GM12865 (cell line): ENCODE results near the gene ENO3.
A peak's percentile ranks its signal among the peaks of the same experiment; 100 is the strongest.

ENCODE experiments used
- DNase-seq: peaks from one replicate; pipeline ENCODE4 v3.0.0; 2010; ENCODE audit warnings: low read depth
- H3K4me3 ChIP-seq: 2 replicates; pipeline ENCODE4 v1.5.1; 2011; ENCODE audit warnings: mild to moderate bottlenecking, low read depth, low read length, control low read depth
- TF ChIP-seq, protein P1 (sequence below): IDR thresholded peaks from 2 replicates; pipeline ENCODE4 v1.5.1; 2011; ENCODE audit warnings: low read length, control low read depth, low read depth, inconsistent platforms; ENCODE audit not compliant: insufficient read depth; ENCODE audit errors: missing control alignments

Gene ENO3

DNA sequence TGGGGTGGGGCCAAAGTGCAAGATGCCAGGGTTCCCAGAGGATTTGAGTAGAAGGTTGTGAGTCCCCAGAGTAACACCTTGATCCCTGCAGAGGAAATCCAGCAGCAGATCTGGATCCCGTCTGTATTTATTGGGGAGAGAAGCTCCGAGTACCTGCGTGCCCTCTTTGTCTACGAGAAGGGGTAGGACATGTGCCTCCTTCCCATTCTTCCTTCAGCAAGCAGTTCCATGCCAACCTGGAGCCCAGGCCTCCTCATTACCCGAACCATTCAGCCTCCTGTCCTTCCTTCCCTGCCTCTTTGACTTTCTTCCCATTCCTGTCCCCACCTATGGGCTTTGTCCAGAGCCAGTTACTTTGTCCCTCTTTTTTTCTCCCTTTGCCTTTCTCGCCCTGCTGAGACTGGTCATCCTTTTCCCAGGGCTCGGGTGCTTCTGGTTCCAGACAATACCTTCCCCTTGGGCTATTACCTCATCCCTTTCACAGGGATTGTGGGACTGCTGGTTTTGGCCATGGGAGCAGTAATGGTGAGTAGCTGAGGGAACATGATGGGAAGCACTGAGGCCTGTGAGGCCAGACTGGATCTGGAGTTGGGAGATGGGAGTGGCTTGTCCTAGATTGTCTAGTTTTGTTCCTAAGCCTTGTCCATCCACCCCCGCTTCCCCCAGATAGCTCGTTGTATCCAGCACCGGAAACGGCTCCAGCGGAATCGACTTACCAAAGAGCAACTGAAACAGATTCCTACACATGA is 8.0 kb upstream of the ENO3 start:
- TF ChIP-seq, protein P1, sequence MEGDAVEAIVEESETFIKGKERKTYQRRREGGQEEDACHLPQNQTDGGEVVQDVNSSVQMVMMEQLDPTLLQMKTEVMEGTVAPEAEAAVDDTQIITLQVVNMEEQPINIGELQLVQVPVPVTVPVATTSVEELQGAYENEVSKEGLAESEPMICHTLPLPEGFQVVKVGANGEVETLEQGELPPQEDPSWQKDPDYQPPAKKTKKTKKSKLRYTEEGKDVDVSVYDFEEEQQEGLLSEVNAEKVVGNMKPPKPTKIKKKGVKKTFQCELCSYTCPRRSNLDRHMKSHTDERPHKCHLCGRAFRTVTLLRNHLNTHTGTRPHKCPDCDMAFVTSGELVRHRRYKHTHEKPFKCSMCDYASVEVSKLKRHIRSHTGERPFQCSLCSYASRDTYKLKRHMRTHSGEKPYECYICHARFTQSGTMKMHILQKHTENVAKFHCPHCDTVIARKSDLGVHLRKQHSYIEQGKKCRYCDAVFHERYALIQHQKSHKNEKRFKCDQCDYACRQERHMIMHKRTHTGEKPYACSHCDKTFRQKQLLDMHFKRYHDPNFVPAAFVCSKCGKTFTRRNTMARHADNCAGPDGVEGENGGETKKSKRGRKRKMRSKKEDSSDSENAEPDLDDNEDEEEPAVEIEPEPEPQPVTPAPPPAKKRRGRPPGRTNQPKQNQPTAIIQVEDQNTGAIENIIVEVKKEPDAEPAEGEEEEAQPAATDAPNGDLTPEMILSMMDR: no peak
- no peak overlapping the region for H3K4me3 ChIP-seq

DNA sequence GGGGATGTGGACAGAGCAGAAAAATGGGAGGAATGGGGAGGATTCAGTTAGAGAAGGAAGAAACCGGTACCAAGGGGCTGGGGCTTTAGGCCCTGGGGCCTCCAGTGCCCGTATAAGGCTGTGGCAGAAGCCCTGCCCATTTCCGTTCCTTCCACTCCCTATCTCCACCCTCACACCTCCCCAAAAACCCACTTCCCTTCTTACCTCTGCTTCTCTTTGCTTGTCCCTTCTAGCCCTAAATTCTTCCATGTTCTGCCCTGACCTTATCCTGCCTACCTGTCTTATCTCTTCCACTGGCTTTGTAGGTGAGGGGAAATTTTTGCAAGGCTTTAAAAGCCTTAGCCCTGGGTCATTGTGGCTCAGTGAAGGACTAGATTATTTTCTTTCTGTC is 6.8 kb upstream of the ENO3 start:
- TF ChIP-seq, protein P1: no peak
- DNase-seq: peak; percentile 87
- peak overlapping the region; percentile 81 for H3K4me3 ChIP-seq

More for the DNA sequence above, 8.0 kb upstream of the ENO3 start:
- DNase-seq: no peak

DNA sequence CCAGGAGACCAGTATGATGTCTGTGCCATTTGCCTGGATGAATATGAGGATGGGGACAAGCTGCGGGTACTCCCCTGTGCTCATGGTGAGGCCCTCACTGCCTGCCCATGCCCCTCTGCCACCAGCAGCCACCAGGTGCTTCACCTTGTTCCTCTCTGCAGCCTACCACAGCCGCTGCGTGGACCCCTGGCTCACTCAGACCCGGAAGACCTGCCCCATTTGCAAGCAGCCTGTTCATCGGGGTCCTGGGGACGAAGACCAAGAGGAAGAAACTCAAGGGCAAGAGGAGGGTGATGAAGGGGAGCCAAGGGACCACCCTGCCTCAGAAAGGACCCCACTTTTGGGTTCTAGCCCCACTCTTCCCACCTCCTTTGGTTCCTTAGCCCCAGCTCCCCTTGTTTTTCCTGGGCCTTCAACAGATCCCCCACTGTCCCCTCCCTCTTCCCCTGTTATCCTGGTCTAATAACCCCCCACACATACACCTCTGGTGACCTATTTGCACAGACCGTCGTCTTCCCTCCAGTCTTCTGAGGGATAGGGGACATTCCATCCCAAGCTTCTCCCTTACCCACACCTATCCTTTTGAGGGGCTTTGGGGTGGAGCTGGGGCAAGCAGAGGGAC is 6.3 kb upstream of the ENO3 start:
- TF ChIP-seq, protein P1: no peak
- peak; percentile 75 for DNase-seq
- H3K4me3 ChIP-seq: peak overlapping the region; percentile 81

DNA sequence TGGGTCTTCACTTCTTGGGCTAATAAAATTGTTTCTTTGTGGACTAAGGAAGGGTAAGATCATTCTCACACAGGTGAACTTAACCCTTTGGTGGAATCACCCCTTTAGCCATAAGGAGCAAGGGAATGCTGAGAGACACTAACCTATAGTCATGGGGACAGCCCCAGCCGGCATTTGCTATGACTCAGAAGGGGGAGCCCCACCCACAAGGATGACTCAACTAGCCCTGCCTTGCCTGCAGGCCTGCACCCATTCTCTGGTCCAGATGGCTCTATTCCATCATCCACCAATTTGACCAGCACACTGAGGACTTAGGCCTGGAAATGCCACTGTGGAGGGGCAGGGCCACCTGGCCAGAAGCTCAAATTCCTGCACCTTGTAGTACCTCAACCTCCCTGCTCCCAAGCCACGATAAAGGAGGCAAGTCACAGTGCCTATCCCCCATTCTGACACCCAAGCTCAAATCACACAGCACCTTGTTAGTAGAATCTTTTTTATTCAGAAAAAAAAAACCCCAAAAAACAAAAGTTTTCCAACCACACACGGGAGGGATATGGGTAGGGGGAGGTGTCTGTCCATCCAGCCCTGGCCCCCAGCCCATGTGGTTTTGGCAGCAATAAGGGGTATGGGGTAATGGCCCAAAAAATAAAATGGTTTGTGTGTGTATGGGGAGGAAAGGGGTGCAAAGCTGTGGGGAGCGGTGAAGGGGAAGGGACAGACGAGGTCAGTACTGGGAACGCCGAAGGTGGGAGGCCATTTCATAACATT is 5.6 kb upstream of the ENO3 start:
- DNase-seq: peak; percentile 91
- TF ChIP-seq, protein P1: no peak
- H3K4me3 ChIP-seq: peak overlapping the region; percentile 81

DNA sequence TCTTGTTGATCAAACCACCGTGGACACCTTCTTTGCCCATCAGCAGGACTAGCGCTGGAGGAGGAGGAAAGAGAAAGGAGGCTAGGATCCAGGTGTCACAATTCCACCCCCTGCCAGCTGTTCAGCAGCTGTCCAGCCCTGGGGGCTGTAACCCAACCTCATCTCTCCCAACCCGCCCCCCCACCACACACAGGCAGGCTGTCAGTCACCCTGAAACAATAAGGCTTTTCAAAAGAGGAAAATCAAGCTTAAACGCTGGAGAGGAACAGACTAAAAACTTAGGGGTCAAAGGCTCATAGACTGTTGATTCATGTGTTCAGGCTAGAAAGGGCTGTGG is 5.0 kb upstream of the ENO3 start:
- TF ChIP-seq, protein P1: no peak
- H3K4me3 ChIP-seq: peak overlapping the region; percentile 81
- no peak for DNase-seq

DNA sequence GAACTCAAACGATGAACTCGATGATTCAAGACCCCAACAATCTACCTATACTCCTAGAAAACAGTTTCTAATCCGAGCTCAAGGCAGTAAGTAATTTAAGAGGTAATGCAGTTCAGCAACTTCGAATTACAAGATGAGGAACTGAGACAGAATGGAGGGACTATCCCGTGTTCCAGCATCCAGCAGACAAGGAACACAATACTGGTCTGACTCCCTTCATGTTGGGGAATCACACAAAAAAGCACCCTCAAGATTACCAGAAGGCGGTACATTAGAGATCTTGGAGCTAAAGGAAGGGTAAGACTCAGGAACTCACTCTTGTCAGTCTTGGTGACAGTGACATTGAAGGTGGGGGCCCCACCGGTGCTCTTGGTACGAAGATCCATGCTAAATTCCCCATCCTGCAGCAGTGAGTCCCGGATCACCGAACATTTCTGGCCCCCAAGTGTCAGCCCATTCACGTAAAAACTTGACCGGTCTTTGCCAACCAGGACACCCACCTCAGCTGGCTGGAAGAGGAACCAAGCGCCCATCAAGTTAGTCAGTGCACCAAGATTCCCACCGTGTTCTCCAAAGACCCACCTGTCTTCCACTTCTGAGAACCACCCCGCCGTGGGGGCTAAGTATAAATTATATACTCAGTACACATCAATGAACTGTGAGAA is 4.5 kb upstream of the ENO3 start:
- TF ChIP-seq, protein P1: no peak
- peak overlapping the region; percentile 81 for H3K4me3 ChIP-seq
- peak; percentile 58 for DNase-seq
